ENCODE measurements around the gene TTC5.

The TTC5 gene

DNA sequence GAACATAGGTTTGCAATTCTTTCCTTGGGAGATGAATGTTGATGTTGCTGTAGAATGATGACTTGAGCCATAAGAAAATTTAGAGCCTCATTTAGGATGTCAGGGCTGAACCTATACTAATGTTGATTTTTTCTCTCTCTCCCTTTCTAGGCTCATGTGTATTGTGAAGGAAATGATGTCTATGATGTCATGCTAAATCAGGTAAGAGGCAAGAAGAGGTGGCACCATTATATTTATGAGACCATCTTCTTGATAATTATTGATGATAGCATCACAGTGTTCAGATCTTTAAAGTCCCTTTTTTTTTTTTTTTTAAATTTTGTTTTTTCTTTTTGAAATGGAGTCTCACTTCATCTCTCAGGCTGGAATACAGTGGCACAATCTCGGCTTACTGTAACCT lies 41.0 kb upstream of the TTC5 start:
- H4K20me1 ChIP-seq (ENCODE audit: insufficient read depth): no peaks in the 10 kb centered on the region
- no peak overlapping the region for H3K4me3 ChIP-seq (IDR thresholded peaks at IDR 0.05; ENCODE audit: insufficient read depth, low read depth, low read length)
- H3K36me3 ChIP-seq (ENCODE audit: insufficient read depth): no peaks in the 10 kb centered on the region
- no peaks in the 10 kb centered on the region for H3K27me3 ChIP-seq (ENCODE audit: insufficient read depth, low read depth)
- TF ChIP-seq, protein P1, sequence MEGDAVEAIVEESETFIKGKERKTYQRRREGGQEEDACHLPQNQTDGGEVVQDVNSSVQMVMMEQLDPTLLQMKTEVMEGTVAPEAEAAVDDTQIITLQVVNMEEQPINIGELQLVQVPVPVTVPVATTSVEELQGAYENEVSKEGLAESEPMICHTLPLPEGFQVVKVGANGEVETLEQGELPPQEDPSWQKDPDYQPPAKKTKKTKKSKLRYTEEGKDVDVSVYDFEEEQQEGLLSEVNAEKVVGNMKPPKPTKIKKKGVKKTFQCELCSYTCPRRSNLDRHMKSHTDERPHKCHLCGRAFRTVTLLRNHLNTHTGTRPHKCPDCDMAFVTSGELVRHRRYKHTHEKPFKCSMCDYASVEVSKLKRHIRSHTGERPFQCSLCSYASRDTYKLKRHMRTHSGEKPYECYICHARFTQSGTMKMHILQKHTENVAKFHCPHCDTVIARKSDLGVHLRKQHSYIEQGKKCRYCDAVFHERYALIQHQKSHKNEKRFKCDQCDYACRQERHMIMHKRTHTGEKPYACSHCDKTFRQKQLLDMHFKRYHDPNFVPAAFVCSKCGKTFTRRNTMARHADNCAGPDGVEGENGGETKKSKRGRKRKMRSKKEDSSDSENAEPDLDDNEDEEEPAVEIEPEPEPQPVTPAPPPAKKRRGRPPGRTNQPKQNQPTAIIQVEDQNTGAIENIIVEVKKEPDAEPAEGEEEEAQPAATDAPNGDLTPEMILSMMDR (conservative IDR thresholded peaks at IDR 0.05; ENCODE audit: low read depth, low read length): no peak
- no peak overlapping the region for H2AFZ ChIP-seq (ENCODE audit: low read depth)
- no peak overlapping the region for H3K4me2 ChIP-seq
- H3K27ac ChIP-seq: no peak overlapping the region
- peaks cover 6% of the 10 kb centered on the region for H3K4me1 ChIP-seq (ENCODE audit: low read depth, poor library complexity, severe bottlenecking)
- no peak overlapping the region for H3K9ac ChIP-seq
- H3K79me2 ChIP-seq (ENCODE audit: insufficient read depth, low read depth): no peaks in the 10 kb centered on the region; the same call in 1 of the 2 replicates

DNA sequence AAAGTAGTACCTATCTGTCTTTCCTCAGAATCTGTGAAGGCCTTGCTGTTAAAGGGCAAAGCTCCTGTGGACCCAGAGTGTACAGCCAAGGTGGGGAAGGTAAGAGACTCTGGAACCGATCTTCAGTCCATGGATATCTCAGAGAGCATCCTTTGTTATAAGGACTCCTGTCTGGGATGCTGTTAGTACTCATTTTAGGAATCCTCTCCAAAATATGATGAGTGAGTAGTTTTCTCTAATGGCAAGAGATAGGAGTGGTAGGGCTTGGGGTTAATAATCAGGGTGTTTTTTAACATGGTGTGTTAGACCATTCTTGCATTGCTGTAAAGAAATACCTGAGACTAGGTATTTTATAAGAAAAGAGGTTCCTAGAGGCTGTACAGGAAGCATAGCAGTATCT lies 39.6 kb upstream of the TTC5 start:
- H3K36me3 ChIP-seq (ENCODE audit: insufficient read depth): no peaks in the 10 kb centered on the region
- TF ChIP-seq, protein P1 (conservative IDR thresholded peaks at IDR 0.05; ENCODE audit: low read depth, low read length): no peak
- H4K20me1 ChIP-seq (ENCODE audit: insufficient read depth): no peaks in the 10 kb centered on the region
- no peak overlapping the region for H3K27ac ChIP-seq
- H3K9ac ChIP-seq: no peak overlapping the region
- H3K79me2 ChIP-seq (ENCODE audit: insufficient read depth, low read depth): no peaks in the 10 kb centered on the region; the same call in 1 of the 2 replicates
- H3K27me3 ChIP-seq (ENCODE audit: insufficient read depth, low read depth): no peaks in the 10 kb centered on the region
- peaks cover 11% of the 10 kb centered on the region for H3K4me1 ChIP-seq (ENCODE audit: low read depth, poor library complexity, severe bottlenecking)
- H3K4me2 ChIP-seq: no peak overlapping the region
- H2AFZ ChIP-seq (ENCODE audit: low read depth): no peak overlapping the region
- no peak overlapping the region for H3K4me3 ChIP-seq (IDR thresholded peaks at IDR 0.05; ENCODE audit: insufficient read depth, low read depth, low read length)

DNA sequence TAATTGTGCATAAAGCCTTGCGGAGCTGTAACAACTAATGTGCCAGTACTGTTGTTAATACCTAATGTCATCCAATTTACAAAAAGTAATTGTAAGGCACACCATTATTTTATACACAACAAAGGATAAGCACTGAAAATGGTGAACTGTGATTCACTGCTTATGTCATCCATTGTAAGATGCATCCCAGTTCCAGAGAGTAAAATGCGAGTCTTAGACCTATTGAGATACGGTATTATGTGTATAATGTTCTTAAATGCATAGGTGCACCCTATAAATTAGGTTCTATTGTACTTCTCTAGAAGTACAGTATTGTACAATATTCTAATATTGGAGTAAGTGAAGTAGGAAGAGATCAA lies 38.1 kb upstream of the TTC5 start:
- Histone ChIP-seq H3K27me3 (ENCODE audit: insufficient read depth, low read depth) (no peaks in the 10 kb centered on the region), H3K36me3 (ENCODE audit: insufficient read depth) (no peaks in the 10 kb centered on the region), H2AFZ (ENCODE audit: low read depth) (peak overlapping the region; percentile 79), H3K4me3 (IDR thresholded peaks at IDR 0.05; ENCODE audit: insufficient read depth, low read depth, low read length) (no peak overlapping the region), H3K27ac (peak overlapping the region; percentile 68), H3K79me2 (ENCODE audit: insufficient read depth, low read depth) (no peaks in the 10 kb centered on the region; the same call in 1 of the 2 replicates), H4K20me1 (ENCODE audit: insufficient read depth) (no peaks in the 10 kb centered on the region), H3K4me2 (peak overlapping the region; percentile 93), H3K4me1 (ENCODE audit: low read depth, poor library complexity, severe bottlenecking) (peaks cover 11% of the 10 kb centered on the region), H3K9ac (peak overlapping the region; percentile 86)
- TF ChIP-seq, protein P1 (conservative IDR thresholded peaks at IDR 0.05; ENCODE audit: low read depth, low read length): no peak

DNA sequence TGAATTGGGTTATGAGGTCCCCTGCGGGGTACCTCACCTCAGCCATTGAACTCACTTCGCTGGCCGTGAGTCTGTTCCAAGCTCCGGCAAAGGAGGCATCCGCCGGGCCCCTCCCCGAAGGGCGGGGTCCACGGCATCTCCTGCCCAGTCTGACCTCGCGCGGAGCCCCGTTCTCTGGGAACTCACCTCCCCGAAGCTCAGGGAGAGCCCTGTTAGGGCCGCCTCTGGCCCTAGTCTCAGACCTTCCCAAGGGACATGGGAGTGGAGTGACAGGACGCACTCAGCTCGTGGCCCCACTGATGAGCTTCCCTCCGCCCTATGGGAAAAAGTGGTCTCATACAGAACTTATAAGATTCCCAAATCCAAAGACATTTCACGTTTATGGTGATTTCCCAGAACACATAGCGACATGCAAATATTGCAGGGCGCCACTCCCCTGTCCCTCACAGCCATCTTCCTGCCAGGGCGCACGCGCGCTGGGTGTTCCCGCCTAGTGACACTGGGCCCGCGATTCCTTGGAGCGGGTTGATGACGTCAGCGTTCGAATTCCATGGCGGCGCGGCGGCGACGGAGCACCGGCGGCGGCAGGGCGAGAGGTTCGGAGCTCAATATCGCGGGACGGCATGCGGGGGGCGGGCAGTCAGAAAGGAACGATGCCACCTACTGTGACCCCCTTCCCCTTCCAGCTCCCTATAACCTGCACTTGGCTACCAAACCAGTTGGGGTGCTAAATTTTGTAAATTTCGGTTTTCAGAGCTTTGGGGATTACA lies 37.5 kb upstream of the TTC5 start, which contains the start of gene PARP2:
Gene PARP2, plus strand, starts transcription at position 544 of the 770 bp plus-strand sequence. Its CDS starts 7 bp downstream, at position 551.
- no peaks in the 10 kb centered on the region; the same call in 1 of the 2 replicates for H3K79me2 ChIP-seq (ENCODE audit: insufficient read depth, low read depth)
- H3K4me2 ChIP-seq: peak within 1 kb of the TSS; percentile 93
- H3K27me3 ChIP-seq (ENCODE audit: insufficient read depth, low read depth): no peaks in the 10 kb centered on the region
- no peaks in the 10 kb centered on the region for H3K36me3 ChIP-seq (ENCODE audit: insufficient read depth)
- TF ChIP-seq, protein P1 (conservative IDR thresholded peaks at IDR 0.05; ENCODE audit: low read depth, low read length): no peak
- H3K27ac ChIP-seq: peak within 1 kb of the TSS; percentile 73
- H3K4me3 ChIP-seq (IDR thresholded peaks at IDR 0.05; ENCODE audit: insufficient read depth, low read depth, low read length): no peak within 1 kb of the TSS
- H3K9ac ChIP-seq: peak within 1 kb of the TSS; percentile 86
- H4K20me1 ChIP-seq (ENCODE audit: insufficient read depth): no peaks in the 10 kb centered on the region
- H2AFZ ChIP-seq (ENCODE audit: low read depth): peak within 1 kb of the TSS; percentile 79
- H3K4me1 ChIP-seq (ENCODE audit: low read depth, poor library complexity, severe bottlenecking): peaks cover 11% of the 10 kb centered on the region

Measured in KMS-11 (cell line).